Subcutaneous adipose tissue (tissue), 4 donors: Measurements from ENCODE around the gene GPRC5A. TPM values are rescaled to one million over a fixed set of nuclear protein-coding genes. Genes with fewer than 3 reads are reported as not detected.

Experiments used
- CTCF ChIP-seq: fragments of 450-650 bp; IDR thresholded peaks from one replicate; pipeline ENCODE4 v1.5.1; 2016; ENCODE audit warnings: low read depth, mild to moderate bottlenecking, control low read depth, antibody characterized with exemption, moderate library complexity
- total RNA-seq, 4 donors: library from RNA; depleted of rRNA; stranded (reverse); fragments of >200 nt; gene quantifications; one replicate each; pipeline ENCODE4 v1.1.0, GENCODE V29; 2016

GPRC5A gene
- total RNA-seq, 4 donors from 2014 or later: 2.7 to 15.7 (median 5.2) TPM

GRCh38 chr12:12899530-12900380 is 8.4 kb downstream of the GPRC5A start:
- no peak for TF ChIP-seq CTCF

- TF ChIP-seq CTCF: no peak
Measured at GRCh38 chr12:12900786-12901157, 9.4 kb downstream of the GPRC5A start.

- no peak for TF ChIP-seq CTCF
Measured at GRCh38 chr12:12901158-12901791, 9.9 kb downstream of the GPRC5A start.

- no peak for TF ChIP-seq CTCF
Measured at GRCh38 chr12:12902036-12902435, 10.7 kb downstream of the GPRC5A start.

GRCh38 chr12:12903642-12904609 is 12.6 kb downstream of the GPRC5A start:
- no peak for TF ChIP-seq CTCF

- no peak for TF ChIP-seq CTCF
Measured at GRCh38 chr12:12907552-12907951, 16.2 kb downstream of the GPRC5A start.
